GM12878 (cell line): ENCODE measurements around the gene FABP1. TPM values are rescaled to one million over a fixed set of nuclear protein-coding genes. Genes with fewer than 3 reads are reported as not detected.

Experiments used
- ATAC-seq: fragments of 200-7000 bp; cut with Tn5 transposase; 3 replicates; pipeline ENCODE4 v1.9.1; 2020; ENCODE audit warnings: mild to moderate bottlenecking, moderate library complexity
- BruUV-seq: library from RNA; stranded (reverse); fragments of 400-500 nt; replicated peaks from 2 replicates; lab custom pipeline; 2021; lab: Mats Ljungman, UMichigan
- CTCF ChIA-PET: fragments of 300-600 bp; sonication (Branson Sonifier 250); formaldehyde crosslinking; extraction: SDS; loops from one replicate; lab custom pipeline; 2021; ENCODE audit warnings: inconsistent platforms; lab: Yijun Ruan, JAX
- POLR2A ChIA-PET: fragments of 350-600 bp; formaldehyde crosslinking; extraction: SDS; loops from one replicate; lab custom pipeline; 2021; ENCODE audit warnings: inconsistent platforms; lab: Charles Lee
- RAD21 ChIA-PET: fragments of 300-600 bp; sonication (Branson Sonifier 250); formaldehyde crosslinking; loops from one replicate; lab custom pipeline; 2023; ENCODE audit warnings: antibody characterized with exemption; ENCODE audit not compliant: unreplicated experiment; lab: Charles Lee
- SMC1A ChIA-PET: fragments of 300-600 bp; sonication (Branson Sonifier 250); formaldehyde crosslinking; loops from one replicate; lab custom pipeline; 2023; ENCODE audit not compliant: unreplicated experiment, uncharacterized antibody; lab: Charles Lee
- DNase-seq: peaks from one replicate; pipeline ENCODE4 v3.0.0-alpha.2; 2011; ENCODE audit warnings: low read depth, low spot score
- FAIRE-seq: peaks from 3 replicates; lab custom pipeline; 2011; peaks lifted over from hg19 to GRCh38; lab: Jason Lieb, UNC
- H2AFZ ChIP-seq: 2 replicates; pipeline ENCODE4 v1.6.0; 2011; ENCODE audit warnings: low read depth, low read length, control low read depth; ENCODE audit not compliant: control insufficient read depth
- H3K27ac ChIP-seq: 2 replicates; pipeline ENCODE4 v1.5.1; 2011; ENCODE audit warnings: control low read depth; ENCODE audit not compliant: control insufficient read depth, insufficient read depth
- H3K27me3 ChIP-seq, 2 experiments: replicated peaks in 1 of 2; 2 replicates each; pipeline versions ENCODE4 v1.6.0 to v1.6.1; 2011; ENCODE audit warnings: low read length in 1 of 2; ENCODE audit not compliant: control insufficient read depth in 2 of 2, insufficient read depth in 2 of 2
- H3K36me3 ChIP-seq, 2 experiments: 2 replicates each; pipeline ENCODE4 v1.5.1; 2011; ENCODE audit warnings: low read length in 1 of 2; ENCODE audit not compliant: control insufficient read depth in 2 of 2, insufficient read depth in 2 of 2
- H3K4me1 ChIP-seq: 2 replicates; pipeline ENCODE4 v1.6.1; 2011; ENCODE audit warnings: mild to moderate bottlenecking, low read length, moderate library complexity, mixed read lengths; ENCODE audit not compliant: control insufficient read depth, insufficient read depth
- H3K4me2 ChIP-seq: 2 replicates; pipeline ENCODE4 v1.6.0; 2011; ENCODE audit warnings: control low read depth; ENCODE audit not compliant: control insufficient read depth, insufficient read depth
- H3K4me3 ChIP-seq: fragments of 200-600 bp; sonication (generic); 2 replicates; pipeline ENCODE4 v1.5.1; 2016
- H3K79me2 ChIP-seq: 2 replicates; pipeline ENCODE4 v1.6.0; 2011; ENCODE audit warnings: low read length; ENCODE audit not compliant: control insufficient read depth, insufficient read depth
- H3K9ac ChIP-seq: 2 replicates; pipeline ENCODE4 v1.8.0; 2011; ENCODE audit warnings: low read length, control low read depth, mixed read lengths; ENCODE audit not compliant: control insufficient read depth, insufficient read depth
- H3K9me3 ChIP-seq: replicated peaks from 3 replicates; pipeline ENCODE4 v1.5.1; 2011; ENCODE audit warnings: mild to moderate bottlenecking, low read length; ENCODE audit not compliant: control insufficient read depth, insufficient read depth
- H4K20me1 ChIP-seq: 2 replicates; pipeline ENCODE4 v1.6.0; 2011; ENCODE audit not compliant: control insufficient read depth, insufficient read depth
- BCL3 ChIP-seq: IDR thresholded peaks from 2 replicates; pipeline ENCODE4 v1.6.1; 2011; ENCODE audit warnings: borderline replicate concordance, low read depth, mild to moderate bottlenecking, moderate library complexity, low read length; ENCODE audit not compliant: insufficient read depth, poor library complexity, severe bottlenecking
- CBX5 ChIP-seq: sonication (generic); IDR thresholded peaks from 2 replicates; pipeline ENCODE4 v1.6.1; 2016; ENCODE audit warnings: low read depth, moderate library complexity, mild to moderate bottlenecking, inconsistent platforms
- CUX1 ChIP-seq: IDR thresholded peaks from 2 replicates; pipeline ENCODE4 v1.6.1; 2012; ENCODE audit warnings: improper control_type of control experiment, low read depth, low read length; ENCODE audit not compliant: insufficient replicate concordance
- NFIC ChIP-seq: IDR thresholded peaks from 2 replicates; pipeline ENCODE4 v1.6.1; 2012; ENCODE audit warnings: low read depth, mild to moderate bottlenecking, inconsistent platforms, low read length, moderate library complexity
- RFX5 ChIP-seq: IDR thresholded peaks from 2 replicates; pipeline ENCODE4 v1.6.1; 2011; ENCODE audit warnings: low read depth, low read length, improper control_type of control experiment
- TAF1 ChIP-seq: IDR thresholded peaks from 2 replicates; pipeline ENCODE4 v1.6.1; 2011; ENCODE audit warnings: mild to moderate bottlenecking, low read depth, low read length, borderline replicate concordance
- YBX1 ChIP-seq: fragments of 450-650 bp; IDR thresholded peaks from 2 replicates; pipeline ENCODE4 v1.6.1; 2016; ENCODE audit warnings: antibody characterized with exemption
- YY1 ChIP-seq: IDR thresholded peaks from 2 replicates; pipeline ENCODE4 v1.6.1; 2011; ENCODE audit warnings: low read depth, mild to moderate bottlenecking, low read length
- ZBTB40 ChIP-seq: fragments of 450-650 bp; IDR thresholded peaks from 2 replicates; pipeline ENCODE4 v1.6.1; 2016; ENCODE audit warnings: mild to moderate bottlenecking, moderate library complexity, borderline replicate concordance
- ZNF274 ChIP-seq: IDR thresholded peaks from one replicate; pipeline ENCODE4 v1.8.0; 2011; ENCODE audit not compliant: insufficient read length, insufficient read depth
- ZNF622 ChIP-seq: fragments of 450-650 bp; IDR thresholded peaks from 2 replicates; pipeline ENCODE4 v1.6.1; 2017; ENCODE audit warnings: mild to moderate bottlenecking, inconsistent platforms
- WGBS: methylation state at CpG from one replicate; pipeline ENCODE4 v1.1.6; 2016; ENCODE audit warnings: low lambda C conversion rate; ENCODE audit not compliant: insufficient replicate concordance, insufficient coverage; ENCODE audit errors: missing lambda C conversion rate; 5-methylcytosine and 5-hydroxymethylcytosine counted together
- in situ Hi-C: fragments of 300-500 bp; cut with MboI; formaldehyde crosslinking; loops from 9 replicates; pipeline ENCODE4 v1.14.3; 2018; ENCODE audit warnings: mixed read lengths
- intact Hi-C: fragments of 100-400 bp; cut with micrococcal nuclease; formaldehyde crosslinking; loops from one replicate; pipeline ENCODE4 v1.14.2; 2022; ENCODE audit not compliant: unreplicated experiment
- polyA plus RNA-seq, 11 experiments: library from polyadenylated mRNA; depleted of rRNA in 4 of 11; unstranded in 6 of 11; stranded (reverse) in 5 of 11; fragments of >200 nt; fragmentation: Nextera tagmentation in 4 of 11; fragmentation: Illumina TruSeq in 1 of 11; extraction: Ambion mirVana in 4 of 11; extraction: Trizol in 1 of 11; gene quantifications; 1 replicate in 1 of 11; 2 replicates in 10 of 11; pipeline versions ENCODE4 v1.2.1 to v1.2.3, GENCODE V29; 2011 to 2016; ENCODE audit warnings: inconsistent platforms in 2 of 11, missing spikeins in 2 of 11, low read depth in 1 of 11
- total RNA-seq, 4 experiments: library from RNA; depleted of rRNA in 3 of 4; stranded (reverse); fragments of >200 nt in 3 of 4; fragmentation: Illumina TruSeq in 1 of 4; extraction: Trizol in 1 of 4; gene quantifications; 2 replicates each; pipeline versions ENCODE4 v1.2.1 to v1.2.3, GENCODE V29; 2013 to 2021
- TF ChIP-seq, protein P1 (sequence below): IDR thresholded peaks from 2 replicates; pipeline ENCODE4 v1.6.1; 2011; ENCODE audit warnings: low read depth, low read length, improper control_type of control experiment, borderline replicate concordance

The FABP1 gene
- total and polyA plus RNA-seq, 10 of the 15 experiments (the other 5 are each of a cell fraction or from before 2014, with no cell fraction given) = not detected

DNA sequence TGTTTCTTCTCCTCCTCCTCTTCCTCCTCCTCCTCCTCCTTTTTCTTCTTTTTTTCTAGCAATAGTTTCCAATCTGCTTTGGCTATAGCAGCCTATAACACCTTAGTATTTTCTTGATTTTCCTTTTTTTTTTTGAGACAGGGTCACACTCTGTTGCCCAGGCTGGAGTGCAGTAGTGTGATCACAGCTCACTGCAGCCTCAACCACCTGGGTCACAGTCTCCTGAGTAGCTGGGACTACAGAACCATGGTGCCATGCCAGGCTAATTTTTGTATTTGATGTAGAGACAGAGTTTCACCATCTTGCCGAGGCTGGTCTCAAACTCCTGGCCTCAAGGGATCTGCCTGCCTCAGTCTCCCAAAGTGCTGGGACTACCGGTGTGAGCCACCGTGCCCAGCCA lies 31.6 kb upstream of the FABP1 start:
- Histone ChIP-seq H3K4me2 (no peak overlapping the region), H3K27me3 (no peaks in the 10 kb centered on the region), H3K4me3 (no peak overlapping the region), H3K27ac (no peak overlapping the region), H3K79me2 (no peaks in the 10 kb centered on the region), H4K20me1 (no peaks in the 10 kb centered on the region), H3K36me3 (no peaks in the 10 kb centered on the region), H3K4me1 (no peaks in the 10 kb centered on the region), H3K9me3 (no peaks in the 10 kb centered on the region), H2AFZ (no peak overlapping the region), H3K9ac (no peak overlapping the region)
- RAD21 ChIA-PET = interaction anchor here (0.8 to 3.2 kb wide), 3 partner anchors 9 to 100 kb away, joined by 3 to 52 read pairs (median 7); no protein-coding TSS in a partner anchor
- WGBS = 67% methylated on average over 3 of the region's 3 CpGs
- ATAC-seq (no peak), FAIRE-seq (no peak), DNase-seq (no peak)
- SMC1A ChIA-PET = interaction anchor here (1.0 to 2.7 kb wide), 3 partner anchors 26 to 99 kb away, joined by 3 to 29 read pairs (median 4); no protein-coding TSS in a partner anchor
- in situ Hi-C loops (loop anchor here (5.0 kb wide), 1 partner anchor 97 kb away; no protein-coding TSS in a partner anchor), intact Hi-C loops (no loop called here)
- POLR2A ChIA-PET = interaction anchor here (1.0 kb wide), 1 partner anchor 98 kb away, joined by 3 read pairs; no protein-coding TSS in a partner anchor
- no TSS peak for BruUV-seq
- CTCF ChIA-PET = interaction anchor here (0.8 to 5.5 kb wide), 11 partner anchors 10 to 167 kb away, joined by 3 to 163 read pairs (median 4); no protein-coding TSS in a partner anchor
- TF ChIP-seq TAF1 (no peak), CUX1 (no peak), ZNF274 (no peak), YY1 (no peak), BCL3 (no peak), RFX5 (no peak), YBX1 (no peak), ZBTB40 (no peak), ZNF622 (no peak), NFIC (no peak), CBX5 (no peak)
- TF ChIP-seq, protein P1, sequence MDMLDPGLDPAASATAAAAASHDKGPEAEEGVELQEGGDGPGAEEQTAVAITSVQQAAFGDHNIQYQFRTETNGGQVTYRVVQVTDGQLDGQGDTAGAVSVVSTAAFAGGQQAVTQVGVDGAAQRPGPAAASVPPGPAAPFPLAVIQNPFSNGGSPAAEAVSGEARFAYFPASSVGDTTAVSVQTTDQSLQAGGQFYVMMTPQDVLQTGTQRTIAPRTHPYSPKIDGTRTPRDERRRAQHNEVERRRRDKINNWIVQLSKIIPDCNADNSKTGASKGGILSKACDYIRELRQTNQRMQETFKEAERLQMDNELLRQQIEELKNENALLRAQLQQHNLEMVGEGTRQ = no peak
